ENCODE data around the gene APPL1. TPM values are rescaled to one million over a fixed set of nuclear protein-coding genes. Genes with fewer than 3 reads are reported as not detected.

Gene APPL1
- total RNA-seq, 1 donor from 2014 or later = 42.8 TPM

DNA sequence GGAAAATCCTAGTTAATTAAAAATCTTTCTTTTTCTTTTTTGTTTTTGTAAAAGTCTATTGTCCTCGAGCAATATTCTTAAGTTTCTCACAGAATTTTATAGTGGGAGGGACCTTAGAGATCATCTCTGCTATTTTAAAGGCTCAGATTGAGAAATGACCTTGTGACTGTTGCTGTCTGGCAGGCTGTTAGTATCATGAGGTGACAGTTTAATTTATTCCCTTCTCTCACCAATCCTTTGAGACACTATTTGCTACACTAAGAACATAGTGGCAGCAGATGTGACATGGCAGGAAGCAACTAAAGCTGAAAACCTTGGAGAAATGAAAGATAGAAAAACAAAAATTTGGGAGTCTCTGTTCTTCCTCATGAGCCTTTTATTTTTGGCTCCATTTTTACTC, 24.9 kb downstream of the APPL1 start:
- ATAC-seq (no peak), DNase-seq (no peak)
- TF ChIP-seq CTCF (IDR thresholded peaks at IDR 0.05) = no peak
- Histone ChIP-seq H3K4me1 (no peaks in the 10 kb centered on the region), H3K36me3 (peaks cover 80% of the 10 kb centered on the region), H3K27ac (no peak overlapping the region), H3K27me3 (no peaks in the 10 kb centered on the region), H3K4me3 (no peak overlapping the region), H3K9me3 (no peaks in the 10 kb centered on the region)
- intact Hi-C loops (cut with DNase I) = no loop called here

DNA sequence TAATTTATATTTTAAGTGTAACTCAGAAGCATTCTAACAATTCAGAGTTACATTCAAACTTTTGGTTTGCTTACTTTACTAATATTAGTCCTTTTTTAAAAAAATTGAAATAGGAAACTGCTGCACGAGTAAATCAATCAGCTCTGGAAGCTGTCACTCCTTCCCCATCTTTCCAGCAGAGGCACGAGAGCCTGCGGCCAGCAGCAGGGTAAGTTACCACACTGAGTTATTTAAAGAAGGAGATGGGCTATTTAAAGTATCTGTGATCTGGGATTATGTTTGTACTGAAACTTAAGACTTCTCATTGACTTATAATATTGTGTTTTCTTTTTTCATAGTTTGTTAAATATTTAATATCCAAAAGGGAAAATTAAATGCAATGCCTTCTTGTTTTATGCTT, 29.3 kb downstream of the APPL1 start:
- ATAC-seq (no peak), DNase-seq (no peak)
- intact Hi-C loops (cut with DNase I) = no loop called here
- H3K27me3 ChIP-seq = no peaks in the 10 kb centered on the region
- H3K4me1 ChIP-seq = no peaks in the 10 kb centered on the region
- H3K36me3 ChIP-seq = peaks cover 92% of the 10 kb centered on the region
- TF ChIP-seq CTCF (IDR thresholded peaks at IDR 0.05) = no peak
- no peaks in the 10 kb centered on the region for H3K9me3 ChIP-seq
- no peak overlapping the region for H3K4me3 ChIP-seq
- no peak overlapping the region for H3K27ac ChIP-seq

DNA sequence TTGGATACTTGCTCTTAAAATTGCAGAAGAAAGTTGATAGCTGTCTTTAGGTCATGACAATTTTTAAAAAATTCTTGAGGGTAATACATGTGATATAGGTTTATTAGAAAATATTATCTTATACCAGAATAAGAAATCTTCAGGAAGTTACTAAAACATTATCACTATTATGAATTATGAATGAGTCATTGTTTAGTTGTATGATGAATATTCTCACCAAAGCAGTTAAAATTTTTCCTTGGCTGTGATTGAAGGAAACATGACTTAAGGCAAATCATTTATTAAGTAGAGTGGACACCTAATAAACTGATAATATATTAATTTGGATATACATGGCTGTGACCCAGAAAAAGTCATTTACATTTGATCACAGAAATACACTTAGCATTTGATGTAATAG, 30.1 kb downstream of the APPL1 start:
- Histone ChIP-seq H3K27ac (no peak overlapping the region), H3K9me3 (no peaks in the 10 kb centered on the region), H3K4me3 (no peak overlapping the region), H3K36me3 (peaks cover 87% of the 10 kb centered on the region), H3K27me3 (no peaks in the 10 kb centered on the region), H3K4me1 (no peaks in the 10 kb centered on the region)
- TF ChIP-seq CTCF (IDR thresholded peaks at IDR 0.05) = no peak
- intact Hi-C loops (cut with DNase I) = no loop called here
- ATAC-seq (no peak), DNase-seq (no peak)

DNA sequence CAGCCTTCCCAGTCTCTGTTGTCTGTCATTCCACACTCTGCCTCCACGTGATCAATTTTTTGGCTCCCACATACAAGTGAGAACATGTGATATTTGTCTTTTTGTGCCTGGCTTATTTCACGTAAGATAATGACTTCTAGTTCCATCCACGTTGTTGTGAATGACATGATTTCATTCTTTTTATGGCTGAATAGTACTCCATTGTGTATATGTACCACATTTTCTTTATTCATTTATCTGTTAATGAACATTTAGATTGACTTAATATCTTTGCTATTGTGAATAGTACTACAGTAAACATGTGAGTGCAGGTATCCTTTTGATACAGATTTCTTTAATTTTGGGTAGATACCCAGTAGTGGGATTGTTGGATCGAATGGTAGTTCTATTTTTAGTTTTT, 33.6 kb downstream of the APPL1 start:
- ATAC-seq = no peak
- no peak overlapping the region for H3K27ac ChIP-seq
- no peak for TF ChIP-seq CTCF (IDR thresholded peaks at IDR 0.05)
- no peak for DNase-seq
- no peaks in the 10 kb centered on the region for H3K4me1 ChIP-seq
- H3K9me3 ChIP-seq = no peaks in the 10 kb centered on the region
- intact Hi-C loops (cut with DNase I) = no loop called here
- no peaks in the 10 kb centered on the region for H3K27me3 ChIP-seq
- no peak overlapping the region for H3K4me3 ChIP-seq
- H3K36me3 ChIP-seq = peaks cover 77% of the 10 kb centered on the region

DNA sequence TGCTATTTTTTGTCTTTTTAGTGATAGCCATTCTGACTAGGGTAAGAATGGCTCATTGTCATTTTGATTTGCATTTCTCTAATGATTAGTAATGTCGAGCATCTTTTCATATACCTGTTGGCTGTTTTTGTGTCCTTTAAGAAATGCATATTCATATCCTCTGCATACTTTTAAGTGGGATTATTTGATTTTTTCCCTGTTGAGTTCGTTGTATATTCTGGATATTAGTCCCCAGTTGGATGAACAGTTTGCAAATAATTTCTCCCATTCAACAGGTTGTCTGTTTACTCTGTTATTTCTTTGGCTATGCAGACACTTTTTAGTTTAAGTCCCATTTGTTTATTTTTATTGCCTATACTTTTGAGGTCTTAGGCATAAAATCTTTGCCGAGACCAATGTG, 34.4 kb downstream of the APPL1 start:
- intact Hi-C loops (cut with DNase I) = no loop called here
- Histone ChIP-seq H3K4me3 (no peak overlapping the region), H3K27me3 (no peaks in the 10 kb centered on the region), H3K4me1 (no peaks in the 10 kb centered on the region), H3K36me3 (peaks cover 77% of the 10 kb centered on the region), H3K27ac (no peak overlapping the region), H3K9me3 (no peaks in the 10 kb centered on the region)
- no peak for TF ChIP-seq CTCF (IDR thresholded peaks at IDR 0.05)
- ATAC-seq (no peak), DNase-seq (no peak)

DNA sequence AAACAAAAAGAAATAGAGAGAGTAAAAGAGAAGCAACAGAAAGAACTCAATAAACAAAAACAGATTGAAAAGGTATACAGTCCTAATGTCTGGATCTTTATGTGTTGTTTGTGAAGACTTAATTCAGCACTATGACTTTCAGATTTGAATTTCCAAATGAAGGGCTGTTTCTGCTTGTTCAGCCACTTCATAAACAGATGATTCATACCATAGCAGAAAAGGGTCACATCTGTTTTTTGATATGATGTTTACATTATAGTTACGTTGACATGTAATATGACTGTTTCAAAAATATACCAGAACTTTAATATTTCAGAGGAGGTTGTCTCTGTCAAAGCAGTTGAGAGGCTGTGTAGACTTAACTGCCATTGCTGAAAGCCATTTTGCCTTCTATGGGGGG, 40.9 kb downstream of the APPL1 start:
- Histone ChIP-seq H3K4me1 (no peaks in the 10 kb centered on the region), H3K27me3 (no peaks in the 10 kb centered on the region), H3K27ac (no peak overlapping the region), H3K9me3 (no peaks in the 10 kb centered on the region), H3K36me3 (peaks cover 68% of the 10 kb centered on the region), H3K4me3 (no peak overlapping the region)
- no peak for TF ChIP-seq CTCF (IDR thresholded peaks at IDR 0.05)
- DNase-seq (no peak), ATAC-seq (no peak)
- intact Hi-C loops (cut with DNase I) = no loop called here
